ENCODE results near the gene RTN4R.

Gene RTN4R

DNA sequence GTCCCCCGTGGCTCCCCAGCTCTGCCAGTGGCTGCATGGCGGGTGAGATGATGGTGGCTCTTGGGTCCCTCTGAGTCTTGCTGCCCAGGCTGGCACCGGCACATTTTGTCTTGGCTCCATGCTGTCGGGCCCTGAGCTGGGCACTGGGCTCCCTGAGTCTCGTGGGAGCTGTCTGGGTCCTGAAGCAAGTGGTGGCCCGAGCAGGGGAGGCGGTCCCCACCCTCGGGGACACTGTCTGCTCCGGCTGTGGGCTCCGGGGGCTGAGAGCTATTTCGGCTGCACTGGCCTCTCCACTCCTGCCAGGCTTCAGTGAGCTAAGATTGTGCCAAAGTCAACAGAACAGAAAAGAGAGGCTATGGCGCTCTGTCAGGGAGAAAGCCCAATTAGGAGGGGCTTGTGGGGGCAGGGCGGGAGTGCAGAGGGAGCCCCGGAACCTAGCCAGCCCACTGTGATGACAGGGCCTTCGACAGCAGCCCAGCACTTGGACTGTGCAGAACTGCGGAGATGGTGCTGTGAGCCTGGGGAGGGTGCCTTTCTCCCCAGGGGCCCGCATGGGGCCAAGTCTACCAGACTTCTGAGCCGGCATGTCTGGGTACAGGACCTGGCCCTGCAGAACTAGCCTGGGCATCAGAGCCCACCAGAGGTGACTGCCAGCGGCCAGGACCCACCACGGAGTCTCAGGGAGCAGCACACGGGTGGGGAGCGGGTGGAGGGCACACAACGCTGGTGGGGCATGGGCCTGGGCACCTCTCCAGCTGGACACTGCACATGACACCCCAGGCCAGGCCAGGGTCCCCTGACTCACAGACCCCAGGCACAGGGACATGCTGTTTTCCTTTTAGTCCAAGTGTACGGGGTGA, 38.0 kb downstream of the RTN4R start:
- no peak overlapping the region for H3K4me3 ChIP-seq (ENCODE audit: low read length, poor library complexity, severe bottlenecking)
- H3K4me1 ChIP-seq (ENCODE audit: insufficient read depth, low read length, poor library complexity, severe bottlenecking): no peaks in the 10 kb centered on the region
- no peaks in the 10 kb centered on the region for H3K79me2 ChIP-seq (ENCODE audit: insufficient read depth, low read length)
- no peak overlapping the region for H3K4me2 ChIP-seq (ENCODE audit: low read depth, low read length, poor library complexity, severe bottlenecking)
- H2AFZ ChIP-seq (ENCODE audit: low read length): no peak overlapping the region
- no peak overlapping the region for H3K9ac ChIP-seq (ENCODE audit: low read depth, low read length, poor library complexity, severe bottlenecking)
- no peaks in the 10 kb centered on the region for H4K20me1 ChIP-seq (ENCODE audit: insufficient read depth, low read length, poor library complexity, severe bottlenecking)
- H3K27me3 ChIP-seq (ENCODE audit: insufficient read depth, low read length, poor library complexity, severe bottlenecking): no peaks in the 10 kb centered on the region
- TF ChIP-seq EZH2phosphoT487 (IDR thresholded peaks at IDR 0.05; ENCODE audit: borderline replicate concordance): no peak
- TF ChIP-seq, protein P1, sequence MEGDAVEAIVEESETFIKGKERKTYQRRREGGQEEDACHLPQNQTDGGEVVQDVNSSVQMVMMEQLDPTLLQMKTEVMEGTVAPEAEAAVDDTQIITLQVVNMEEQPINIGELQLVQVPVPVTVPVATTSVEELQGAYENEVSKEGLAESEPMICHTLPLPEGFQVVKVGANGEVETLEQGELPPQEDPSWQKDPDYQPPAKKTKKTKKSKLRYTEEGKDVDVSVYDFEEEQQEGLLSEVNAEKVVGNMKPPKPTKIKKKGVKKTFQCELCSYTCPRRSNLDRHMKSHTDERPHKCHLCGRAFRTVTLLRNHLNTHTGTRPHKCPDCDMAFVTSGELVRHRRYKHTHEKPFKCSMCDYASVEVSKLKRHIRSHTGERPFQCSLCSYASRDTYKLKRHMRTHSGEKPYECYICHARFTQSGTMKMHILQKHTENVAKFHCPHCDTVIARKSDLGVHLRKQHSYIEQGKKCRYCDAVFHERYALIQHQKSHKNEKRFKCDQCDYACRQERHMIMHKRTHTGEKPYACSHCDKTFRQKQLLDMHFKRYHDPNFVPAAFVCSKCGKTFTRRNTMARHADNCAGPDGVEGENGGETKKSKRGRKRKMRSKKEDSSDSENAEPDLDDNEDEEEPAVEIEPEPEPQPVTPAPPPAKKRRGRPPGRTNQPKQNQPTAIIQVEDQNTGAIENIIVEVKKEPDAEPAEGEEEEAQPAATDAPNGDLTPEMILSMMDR (conservative IDR thresholded peaks at IDR 0.05; ENCODE audit: low read length): no peak
- no peaks in the 10 kb centered on the region for H3K9me2 ChIP-seq (replicated peaks; ENCODE audit: low read depth, low read length)
- no peaks in the 10 kb centered on the region for H3F3A ChIP-seq (ENCODE audit: low read depth)
- no peaks in the 10 kb centered on the region for H3K9me3 ChIP-seq (ENCODE audit: insufficient read depth, low read depth, low read length)
- H3K36me3 ChIP-seq (ENCODE audit: insufficient read depth, low read length): no peaks in the 10 kb centered on the region

DNA sequence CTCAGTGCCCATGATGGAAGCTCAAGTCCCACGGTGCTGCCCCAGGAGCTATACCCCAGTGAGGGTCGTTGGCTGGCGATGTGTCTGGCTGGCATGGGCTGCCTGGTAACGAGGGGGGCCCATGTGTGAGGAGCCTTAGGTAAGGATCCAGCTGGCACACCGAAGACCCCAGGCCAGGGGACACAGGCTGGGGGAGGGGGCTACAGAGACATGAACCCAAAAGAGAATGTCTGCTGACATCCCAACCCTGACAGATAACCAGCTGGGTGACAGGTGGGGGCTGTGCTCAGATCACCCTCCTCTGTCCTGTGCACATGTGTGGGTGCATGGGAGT, 39.2 kb downstream of the RTN4R start:
- H3K79me2 ChIP-seq (ENCODE audit: insufficient read depth, low read length): no peaks in the 10 kb centered on the region
- no peaks in the 10 kb centered on the region for H3K27me3 ChIP-seq (ENCODE audit: insufficient read depth, low read length, poor library complexity, severe bottlenecking)
- no peaks in the 10 kb centered on the region for H4K20me1 ChIP-seq (ENCODE audit: insufficient read depth, low read length, poor library complexity, severe bottlenecking)
- H3K4me2 ChIP-seq (ENCODE audit: low read depth, low read length, poor library complexity, severe bottlenecking): no peak overlapping the region
- H3K9me2 ChIP-seq (replicated peaks; ENCODE audit: low read depth, low read length): no peaks in the 10 kb centered on the region
- H3K9ac ChIP-seq (ENCODE audit: low read depth, low read length, poor library complexity, severe bottlenecking): no peak overlapping the region
- no peaks in the 10 kb centered on the region for H3K9me3 ChIP-seq (ENCODE audit: insufficient read depth, low read depth, low read length)
- no peak overlapping the region for H2AFZ ChIP-seq (ENCODE audit: low read length)
- H3F3A ChIP-seq (ENCODE audit: low read depth): no peaks in the 10 kb centered on the region
- no peaks in the 10 kb centered on the region for H3K36me3 ChIP-seq (ENCODE audit: insufficient read depth, low read length)
- TF ChIP-seq, protein P1 (conservative IDR thresholded peaks at IDR 0.05; ENCODE audit: low read length): no peak
- TF ChIP-seq EZH2phosphoT487 (IDR thresholded peaks at IDR 0.05; ENCODE audit: borderline replicate concordance): no peak
- no peak overlapping the region for H3K4me3 ChIP-seq (ENCODE audit: low read length, poor library complexity, severe bottlenecking)
- H3K4me1 ChIP-seq (ENCODE audit: insufficient read depth, low read length, poor library complexity, severe bottlenecking): no peaks in the 10 kb centered on the region

DNA sequence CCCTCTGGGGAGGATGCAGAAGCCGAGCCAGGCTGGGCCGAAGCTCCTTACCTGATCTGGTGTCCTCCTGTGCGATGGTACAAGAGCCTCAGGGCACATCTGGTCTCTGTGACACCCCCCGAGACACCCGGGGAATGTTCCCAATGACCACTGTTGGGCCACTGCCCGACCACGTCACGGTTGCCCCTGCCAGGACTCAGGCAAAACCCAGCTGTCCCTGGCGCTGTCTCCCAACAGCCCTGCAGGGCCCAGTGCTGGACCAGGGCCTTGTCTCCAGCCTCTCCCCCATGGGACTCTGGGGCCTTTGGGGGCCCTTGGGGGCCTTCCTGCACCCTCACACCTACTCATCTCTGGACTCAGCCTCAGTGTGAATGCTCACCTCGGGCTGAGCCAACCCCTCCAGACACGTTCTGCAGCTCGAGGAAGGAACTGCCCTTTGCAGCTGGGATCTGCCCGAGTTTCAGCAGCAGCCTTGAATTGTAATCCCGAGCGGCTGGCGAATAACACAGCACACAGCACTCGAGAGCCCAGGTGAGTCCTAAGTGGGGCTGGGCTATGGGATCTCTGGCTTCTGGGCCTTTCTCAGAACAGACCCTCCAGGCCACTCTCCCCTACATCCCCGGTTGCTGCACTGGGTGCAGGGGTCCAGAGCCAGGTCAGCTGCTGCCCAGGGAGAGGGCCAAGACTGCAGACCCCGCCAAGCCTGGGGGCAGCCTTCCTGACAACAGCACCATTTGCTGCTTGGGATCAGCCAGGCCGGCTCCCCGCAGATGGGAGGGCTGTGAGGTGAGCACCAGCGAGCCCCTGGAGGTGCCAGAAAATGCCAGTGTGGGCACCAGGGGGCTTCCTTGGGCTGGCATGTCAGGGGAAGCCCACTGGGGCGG, 39.8 kb downstream of the RTN4R start:
- Histone ChIP-seq H3K9me2 (replicated peaks; ENCODE audit: low read depth, low read length) (no peaks in the 10 kb centered on the region), H3K4me1 (ENCODE audit: insufficient read depth, low read length, poor library complexity, severe bottlenecking) (no peaks in the 10 kb centered on the region), H3K79me2 (ENCODE audit: insufficient read depth, low read length) (no peaks in the 10 kb centered on the region), H3K9me3 (ENCODE audit: insufficient read depth, low read depth, low read length) (no peaks in the 10 kb centered on the region), H3K36me3 (ENCODE audit: insufficient read depth, low read length) (no peaks in the 10 kb centered on the region), H3K27me3 (ENCODE audit: insufficient read depth, low read length, poor library complexity, severe bottlenecking) (no peaks in the 10 kb centered on the region), H4K20me1 (ENCODE audit: insufficient read depth, low read length, poor library complexity, severe bottlenecking) (no peaks in the 10 kb centered on the region), H3K4me2 (ENCODE audit: low read depth, low read length, poor library complexity, severe bottlenecking) (no peak overlapping the region), H2AFZ (ENCODE audit: low read length) (no peak overlapping the region), H3K9ac (ENCODE audit: low read depth, low read length, poor library complexity, severe bottlenecking) (no peak overlapping the region), H3K4me3 (ENCODE audit: low read length, poor library complexity, severe bottlenecking) (no peak overlapping the region), H3F3A (ENCODE audit: low read depth) (no peaks in the 10 kb centered on the region)
- no peak for TF ChIP-seq EZH2phosphoT487 (IDR thresholded peaks at IDR 0.05; ENCODE audit: borderline replicate concordance)
- TF ChIP-seq, protein P1 (conservative IDR thresholded peaks at IDR 0.05; ENCODE audit: low read length): no peak

Data from Loucy (cell line).